Caco-2 (cell line): ENCODE results near the gene SESTD1. TPM values are rescaled to one million over a fixed set of nuclear protein-coding genes. Genes with fewer than 3 reads are reported as not detected.
A peak's percentile ranks its signal among the peaks of the same experiment; 100 is the strongest.

Experiments
- BruUV-seq: library from RNA; stranded (reverse); fragments of 400-500 nt; replicated peaks from 2 replicates; lab custom pipeline; 2021; lab: Mats Ljungman, UMichigan
- CTCF ChIA-PET: fragments of 300-600 bp; sonication (Branson Sonifier 250); formaldehyde crosslinking; loops from one replicate; lab custom pipeline; 2022; ENCODE audit warnings: antibody characterized with exemption; lab: Charles Lee
- POLR2A ChIA-PET: fragments of 300-600 bp; sonication (Branson Sonifier 250); formaldehyde crosslinking; loops from one replicate; lab custom pipeline; 2022; ENCODE audit warnings: antibody characterized with exemption; lab: Charles Lee
- DNase-seq, 2 experiments: peaks; one replicate each; pipeline versions ENCODE4 v3.0.0 to v3.0.0-alpha.2; 2020 to 2022
- H3K27me3 ChIP-seq: replicated peaks from 2 replicates; pipeline ENCODE4 v1.6.0; 2011; ENCODE audit warnings: low read length; ENCODE audit not compliant: control insufficient read depth, insufficient read depth
- H3K36me3 ChIP-seq: 2 replicates; pipeline ENCODE4 v1.5.1; 2011; ENCODE audit warnings: low read length; ENCODE audit not compliant: control insufficient read depth, insufficient read depth
- H3K4me1 ChIP-seq: fragments of 250-450 bp; sonication (Bioruptor Pico); 2 replicates; pipeline ENCODE4 v1.5.1; 2020; ENCODE audit warnings: mild to moderate bottlenecking
- H3K4me3 ChIP-seq: 2 replicates; pipeline ENCODE4 v1.5.1; 2011; ENCODE audit warnings: low read depth, mild to moderate bottlenecking, control low read depth, low read length
- H3K9me3 ChIP-seq: fragments of 250-450 bp; sonication (Bioruptor Pico); 2 replicates; pipeline ENCODE4 v1.5.1; 2020; ENCODE audit warnings: mild to moderate bottlenecking, moderate library complexity
- H3K27ac Mint-ChIP-seq: one replicate; pipeline ENCODE4 v1.8.0; 2022; ENCODE audit warnings: mixed read lengths; ENCODE audit not compliant: unreplicated experiment
- H3K27me3 Mint-ChIP-seq: one replicate; pipeline ENCODE4 v1.8.0; 2022; ENCODE audit warnings: mixed read lengths; ENCODE audit not compliant: insufficient read depth, unreplicated experiment
- H3K36me3 Mint-ChIP-seq: one replicate; pipeline ENCODE4 v1.8.0; 2022; ENCODE audit warnings: mild to moderate bottlenecking, mixed read lengths; ENCODE audit not compliant: insufficient read depth, unreplicated experiment
- H3K4me1 Mint-ChIP-seq: one replicate; pipeline ENCODE4 v1.8.0; 2022; ENCODE audit warnings: low read depth, mixed read lengths; ENCODE audit not compliant: unreplicated experiment
- H3K4me3 Mint-ChIP-seq: one replicate; pipeline ENCODE4 v1.8.0; 2022; ENCODE audit warnings: mild to moderate bottlenecking, moderate library complexity, mixed read lengths; ENCODE audit not compliant: unreplicated experiment
- H3K9me3 Mint-ChIP-seq: one replicate; pipeline ENCODE4 v1.8.0; 2022; ENCODE audit warnings: mixed read lengths; ENCODE audit not compliant: unreplicated experiment
- intact Hi-C: fragments of 100-400 bp; cut with micrococcal nuclease; formaldehyde crosslinking; loops from one replicate; pipeline ENCODE4 v1.10.0; 2022; ENCODE audit not compliant: unreplicated experiment
- total RNA-seq: library from RNA; stranded (reverse); gene quantifications from 2 replicates; pipeline ENCODE4 v1.2.3, GENCODE V29; 2022
- TF ChIP-seq, protein P1 (sequence below), 2 experiments: fragments of 200-600 bp in 1 of 2; IDR thresholded peaks; 1 replicate in 1 of 2; 2 replicates in 1 of 2; pipeline versions ENCODE4 v1.5.1 to v1.8.0; 2011 to 2022; ENCODE audit warnings: antibody characterized with exemption in 1 of 2, control low read depth in 1 of 2, inconsistent platforms in 1 of 2, low read depth in 1 of 2, low read length in 1 of 2, mild to moderate bottlenecking in 1 of 2, moderate library complexity in 1 of 2; ENCODE audit not compliant: insufficient read depth in 1 of 2, severe bottlenecking in 1 of 2, unreplicated experiment in 1 of 2

SESTD1 gene
- total RNA-seq, 1 experiment from 2014 or later = 50.2 TPM

- ChIA-PET CTCF (no interaction called here), POLR2A (no interaction called here)
- TF ChIP-seq, protein P1, sequence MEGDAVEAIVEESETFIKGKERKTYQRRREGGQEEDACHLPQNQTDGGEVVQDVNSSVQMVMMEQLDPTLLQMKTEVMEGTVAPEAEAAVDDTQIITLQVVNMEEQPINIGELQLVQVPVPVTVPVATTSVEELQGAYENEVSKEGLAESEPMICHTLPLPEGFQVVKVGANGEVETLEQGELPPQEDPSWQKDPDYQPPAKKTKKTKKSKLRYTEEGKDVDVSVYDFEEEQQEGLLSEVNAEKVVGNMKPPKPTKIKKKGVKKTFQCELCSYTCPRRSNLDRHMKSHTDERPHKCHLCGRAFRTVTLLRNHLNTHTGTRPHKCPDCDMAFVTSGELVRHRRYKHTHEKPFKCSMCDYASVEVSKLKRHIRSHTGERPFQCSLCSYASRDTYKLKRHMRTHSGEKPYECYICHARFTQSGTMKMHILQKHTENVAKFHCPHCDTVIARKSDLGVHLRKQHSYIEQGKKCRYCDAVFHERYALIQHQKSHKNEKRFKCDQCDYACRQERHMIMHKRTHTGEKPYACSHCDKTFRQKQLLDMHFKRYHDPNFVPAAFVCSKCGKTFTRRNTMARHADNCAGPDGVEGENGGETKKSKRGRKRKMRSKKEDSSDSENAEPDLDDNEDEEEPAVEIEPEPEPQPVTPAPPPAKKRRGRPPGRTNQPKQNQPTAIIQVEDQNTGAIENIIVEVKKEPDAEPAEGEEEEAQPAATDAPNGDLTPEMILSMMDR (IDR thresholded peaks at IDR 0.05; ENCODE audit: insufficient read depth in 1 of 2, low read depth in 1 of 2, low read length in 1 of 2, severe bottlenecking in 1 of 2, unreplicated experiment in 1 of 2) = no peak
- Histone ChIP-seq H3K27me3 (no peaks in the 10 kb centered on the region), H3K36me3 (no peaks in the 10 kb centered on the region), H3K4me3 (no peak overlapping the region), H3K4me1 (peaks cover 47% of the 10 kb centered on the region), H3K9me3 (0 out of 2 replicates have a peak, but pooled peaks cover 3% of the 10 kb centered on the region)
- H3K9me3 Mint-ChIP-seq = peaks cover 12% of the 10 kb centered on the region
- H3K27ac Mint-ChIP-seq = peak overlapping the region; percentile 12
- BruUV-seq = no TSS peak
- no peaks in the 10 kb centered on the region for H3K27me3 Mint-ChIP-seq
- no peak overlapping the region for H3K4me3 Mint-ChIP-seq
- intact Hi-C loops = no loop called here
- DNase-seq = no peak
- no peaks in the 10 kb centered on the region for H3K36me3 Mint-ChIP-seq
- peaks cover 38% of the 10 kb centered on the region for H3K4me1 Mint-ChIP-seq
Measured at GRCh38 chr2:179274749-179275148, 10.1 kb upstream of the SESTD1 start.

- Histone ChIP-seq H3K4me3 (no peak overlapping the region), H3K9me3 (no peaks in the 10 kb centered on the region), H3K36me3 (no peaks in the 10 kb centered on the region; the same call in 1 of the 2 replicates), H3K4me1 (peaks cover 47% of the 10 kb centered on the region), H3K27me3 (no peaks in the 10 kb centered on the region)
- intact Hi-C loops = no loop called here
- H3K36me3 Mint-ChIP-seq = no peaks in the 10 kb centered on the region
- ChIA-PET POLR2A (no interaction called here), CTCF (no interaction called here)
- no peak overlapping the region for H3K27ac Mint-ChIP-seq
- TF ChIP-seq, protein P1 (IDR thresholded peaks at IDR 0.05; ENCODE audit: insufficient read depth in 1 of 2, low read depth in 1 of 2, low read length in 1 of 2, severe bottlenecking in 1 of 2, unreplicated experiment in 1 of 2) = no peak
- no peak overlapping the region for H3K4me3 Mint-ChIP-seq
- H3K27me3 Mint-ChIP-seq = no peaks in the 10 kb centered on the region
- no TSS peak for BruUV-seq
- H3K9me3 Mint-ChIP-seq = peaks cover 12% of the 10 kb centered on the region
- peaks cover 42% of the 10 kb centered on the region for H3K4me1 Mint-ChIP-seq
- DNase-seq = no peak
Measured at GRCh38 chr2:179273461-179273962, 8.9 kb upstream of the SESTD1 start.

DNA sequence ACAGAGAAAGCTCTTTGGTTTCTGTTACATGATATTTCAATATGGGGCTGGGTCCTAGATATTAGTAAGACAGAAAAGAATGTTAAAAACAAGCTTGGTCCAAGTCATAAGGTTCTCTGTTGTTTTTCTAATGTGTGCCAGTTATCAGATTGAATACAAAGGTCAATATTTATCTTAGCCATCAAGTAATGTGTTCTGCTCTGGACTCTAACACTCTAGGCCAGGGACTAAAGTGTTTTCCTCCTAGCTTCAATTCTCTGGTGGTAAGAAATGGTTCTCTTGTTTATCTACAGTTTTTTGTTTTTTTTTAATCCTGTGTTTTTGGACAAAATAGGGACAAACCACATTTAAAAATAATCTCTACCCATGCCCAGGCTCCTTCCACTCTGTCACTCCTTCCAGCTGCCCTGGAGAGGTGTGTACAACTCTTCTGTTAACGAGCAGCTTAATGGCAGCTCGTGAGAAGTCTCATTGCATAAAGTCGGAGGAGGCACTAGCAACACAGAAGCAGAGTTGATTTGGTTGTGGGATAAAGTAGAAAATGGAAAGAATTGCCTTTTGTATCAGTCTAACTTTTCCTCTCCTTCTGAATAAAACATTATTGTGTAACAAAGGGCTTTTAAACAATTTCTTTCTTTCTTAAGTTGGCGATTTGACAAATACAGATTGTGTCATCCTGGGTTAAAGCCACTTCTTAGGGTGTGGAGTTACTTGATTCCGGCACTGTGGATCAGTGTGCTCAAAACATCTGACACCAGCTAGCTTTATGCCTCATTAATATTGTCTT lies 8.0 kb upstream of the SESTD1 start:
- BruUV-seq = no TSS peak
- no peak overlapping the region for H3K27ac Mint-ChIP-seq
- H3K4me1 Mint-ChIP-seq = peaks cover 37% of the 10 kb centered on the region
- ChIA-PET CTCF (no interaction called here), POLR2A (no interaction called here)
- no peaks in the 10 kb centered on the region for H3K27me3 ChIP-seq
- peaks cover 12% of the 10 kb centered on the region for H3K9me3 Mint-ChIP-seq
- H3K36me3 Mint-ChIP-seq = no peaks in the 10 kb centered on the region
- no peaks in the 10 kb centered on the region; the same call in 1 of the 2 replicates for H3K36me3 ChIP-seq
- H3K4me3 Mint-ChIP-seq = no peak overlapping the region
- intact Hi-C loops = loop anchor here (1.0 kb wide), 1 partner anchor 8 kb away; the partner anchor contains the start of gene SESTD1
- H3K4me1 ChIP-seq = peaks cover 42% of the 10 kb centered on the region
- DNase-seq = no peak
- no peaks in the 10 kb centered on the region for H3K9me3 ChIP-seq
- TF ChIP-seq, protein P1 (IDR thresholded peaks at IDR 0.05; ENCODE audit: insufficient read depth in 1 of 2, low read depth in 1 of 2, low read length in 1 of 2, severe bottlenecking in 1 of 2, unreplicated experiment in 1 of 2) = no peak
- H3K4me3 ChIP-seq = no peak overlapping the region
- no peaks in the 10 kb centered on the region for H3K27me3 Mint-ChIP-seq
